SK-N-SH treated with all-trans-retinoic acid at 6 μM for 48 hours (cell line): ENCODE results near the gene WNT1.

ENCODE experiments used
- ATAC-seq: fragments of 200-7000 bp; cut with Tn5 transposase; 3 replicates; pipeline ENCODE4 v1.9.1; 2020; ENCODE audit warnings: mild to moderate bottlenecking, moderate library complexity
- ARNTL ChIP-seq: fragments of 450-650 bp; formaldehyde crosslinking; IDR thresholded peaks from 2 replicates; pipeline ENCODE4 v1.5.0; 2020; ENCODE audit warnings: low read depth, mild to moderate bottlenecking, moderate library complexity, borderline replicate concordance
- BACH2 ChIP-seq: fragments of 250-450 bp; sonication (Bioruptor Pico); IDR thresholded peaks from 2 replicates; pipeline ENCODE4 v1.9.0; 2021; ENCODE audit warnings: mild to moderate bottlenecking, borderline replicate concordance
- CSRNP3 ChIP-seq: fragments of 250-450 bp; sonication (Bioruptor Pico); IDR thresholded peaks from 2 replicates; pipeline ENCODE4 v1.5.1; 2021; ENCODE audit warnings: mild to moderate bottlenecking, moderate library complexity
- ESRRG ChIP-seq: fragments of 250-450 bp; sonication (Bioruptor Pico); IDR thresholded peaks from 2 replicates; pipeline ENCODE4 v1.6.1; 2021; ENCODE audit warnings: mild to moderate bottlenecking
- GLIS3 ChIP-seq: fragments of 250-450 bp; sonication (Bioruptor Pico); IDR thresholded peaks from 2 replicates; pipeline ENCODE4 v1.5.0; 2020; ENCODE audit warnings: mild to moderate bottlenecking, moderate library complexity
- ISL1 ChIP-seq: fragments of 250-450 bp; sonication (Bioruptor Pico); IDR thresholded peaks from 2 replicates; pipeline ENCODE4 v2.1.2; 2022; ENCODE audit warnings: mild to moderate bottlenecking, moderate library complexity
- OSR1 ChIP-seq: fragments of 250-450 bp; sonication (Bioruptor Pico); IDR thresholded peaks from 2 replicates; pipeline ENCODE4 v1.8.0; 2022; ENCODE audit warnings: moderate library complexity, mild to moderate bottlenecking, inconsistent platforms
- PATZ1 ChIP-seq: fragments of 250-450 bp; sonication (Bioruptor Pico); IDR thresholded peaks from 2 replicates; pipeline ENCODE4 v1.8.0; 2020; ENCODE audit warnings: mild to moderate bottlenecking, moderate library complexity, borderline replicate concordance
- POU6F1 ChIP-seq: fragments of 250-450 bp; sonication (Bioruptor Pico); IDR thresholded peaks from 2 replicates; pipeline ENCODE4 v1.8.0; 2021; ENCODE audit warnings: low read depth, mild to moderate bottlenecking, moderate library complexity, borderline replicate concordance
- PPARA ChIP-seq: fragments of 250-450 bp; sonication (Bioruptor Pico); IDR thresholded peaks from 2 replicates; pipeline ENCODE4 v1.5.0; 2020; ENCODE audit warnings: mild to moderate bottlenecking, borderline replicate concordance
- RARB ChIP-seq: fragments of 250-450 bp; sonication (Bioruptor Pico); IDR thresholded peaks from 2 replicates; pipeline ENCODE4 v1.8.0; 2021; ENCODE audit warnings: mild to moderate bottlenecking, moderate library complexity
- SNAI2 ChIP-seq: fragments of 250-450 bp; sonication (Bioruptor Pico); IDR thresholded peaks from 2 replicates; pipeline ENCODE4 v1.5.0; 2020; ENCODE audit warnings: mild to moderate bottlenecking, moderate library complexity
- TCF4 ChIP-seq: fragments of 250-450 bp; sonication (Bioruptor Pico); IDR thresholded peaks from 2 replicates; pipeline ENCODE4 v1.8.0; 2021; ENCODE audit warnings: mild to moderate bottlenecking, moderate library complexity, borderline replicate concordance
- TOX ChIP-seq: fragments of 250-450 bp; sonication (Bioruptor Pico); IDR thresholded peaks from 2 replicates; pipeline ENCODE4 v1.8.0; 2021; ENCODE audit warnings: mild to moderate bottlenecking, moderate library complexity, borderline replicate concordance
- TSHZ2 ChIP-seq: fragments of 250-450 bp; sonication (Bioruptor Pico); IDR thresholded peaks from 2 replicates; pipeline ENCODE4 v1.5.0; 2020; ENCODE audit warnings: mild to moderate bottlenecking, moderate library complexity
- ZC3H10 ChIP-seq: fragments of 250-450 bp; sonication (Bioruptor Pico); IDR thresholded peaks from 2 replicates; pipeline ENCODE4 v1.5.1; 2021; ENCODE audit warnings: mild to moderate bottlenecking, moderate library complexity
- ZFP3 ChIP-seq: fragments of 250-450 bp; sonication (Bioruptor Pico); IDR thresholded peaks from 2 replicates; pipeline ENCODE4 v1.5.0; 2020; ENCODE audit warnings: mild to moderate bottlenecking, moderate library complexity
- ZNF70 ChIP-seq: fragments of 450-650 bp; formaldehyde crosslinking; IDR thresholded peaks from 2 replicates; pipeline ENCODE4 v1.5.0; 2020; ENCODE audit warnings: mild to moderate bottlenecking, moderate library complexity
- ZNF8 ChIP-seq: fragments of 450-650 bp; formaldehyde crosslinking; IDR thresholded peaks from 2 replicates; pipeline ENCODE4 v1.5.0; 2020; ENCODE audit warnings: mild to moderate bottlenecking, moderate library complexity
- TF ChIP-seq, protein P1 (sequence below): fragments of 250-450 bp; sonication (Bioruptor Pico); IDR thresholded peaks from 2 replicates; pipeline ENCODE4 v1.5.1; 2020; ENCODE audit warnings: low read depth, mild to moderate bottlenecking, moderate library complexity

WNT1 gene

GRCh38 chr12:49019443-49020324 is 41.6 kb downstream of the WNT1 start:
- peak; percentile 3; the same call in 2 of the 3 replicates for ATAC-seq
- TF ChIP-seq BACH2 (CRISPR knock-in tag): no peak
- TF ChIP-seq TSHZ2: no peak
- no peak; the same call in 1 of the 2 replicates for TF ChIP-seq PATZ1 (CRISPR knock-in tag)
- no peak for TF ChIP-seq ZC3H10 (CRISPR knock-in tag)
- TF ChIP-seq, protein P1, sequence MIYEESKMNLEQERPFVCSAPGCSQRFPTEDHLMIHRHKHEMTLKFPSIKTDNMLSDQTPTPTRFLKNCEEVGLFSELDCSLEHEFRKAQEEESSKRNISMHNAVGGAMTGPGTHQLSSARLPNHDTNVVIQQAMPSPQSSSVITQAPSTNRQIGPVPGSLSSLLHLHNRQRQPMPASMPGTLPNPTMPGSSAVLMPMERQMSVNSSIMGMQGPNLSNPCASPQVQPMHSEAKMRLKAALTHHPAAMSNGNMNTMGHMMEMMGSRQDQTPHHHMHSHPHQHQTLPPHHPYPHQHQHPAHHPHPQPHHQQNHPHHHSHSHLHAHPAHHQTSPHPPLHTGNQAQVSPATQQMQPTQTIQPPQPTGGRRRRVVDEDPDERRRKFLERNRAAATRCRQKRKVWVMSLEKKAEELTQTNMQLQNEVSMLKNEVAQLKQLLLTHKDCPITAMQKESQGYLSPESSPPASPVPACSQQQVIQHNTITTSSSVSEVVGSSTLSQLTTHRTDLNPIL (CRISPR knock-in tag): no peak
- TF ChIP-seq ZFP3: no peak
- no peak for TF ChIP-seq PPARA
- no peak for TF ChIP-seq POU6F1
- TF ChIP-seq ISL1 (CRISPR knock-in tag): no peak

GRCh38 chr12:49020441-49020840 is 42.3 kb downstream of the WNT1 start:
- no peak for TF ChIP-seq ZNF70 (CRISPR knock-in tag)
- TF ChIP-seq TOX: no peak
- no peak for TF ChIP-seq PATZ1 (CRISPR knock-in tag)
- TF ChIP-seq GLIS3 (CRISPR knock-in tag): no peak
- no peak for TF ChIP-seq ARNTL (CRISPR knock-in tag)
- no peak for TF ChIP-seq SNAI2
- no peak for TF ChIP-seq ZNF8
- no peak for TF ChIP-seq ZFP3
- TF ChIP-seq, protein P1 (CRISPR knock-in tag): no peak
- no peak for TF ChIP-seq RARB (CRISPR knock-in tag)
- TF ChIP-seq BACH2 (CRISPR knock-in tag): no peak
- no peak for TF ChIP-seq OSR1 (CRISPR knock-in tag)
- no peak for TF ChIP-seq PPARA
- TF ChIP-seq TCF4 (CRISPR knock-in tag): no peak
- no peak for TF ChIP-seq ESRRG (CRISPR knock-in tag)
- TF ChIP-seq CSRNP3 (CRISPR knock-in tag): no peak
- TF ChIP-seq, all 23 proteins: peak for 0
- no peak for ATAC-seq
